RWPE2 (cell line): ENCODE results near the gene GRAP.

ENCODE experiments used
- ATAC-seq: fragments of 200-7000 bp; cut with Tn5 transposase; 3 replicates; pipeline ENCODE4 v1.9.1; 2021; ENCODE audit warnings: low read depth
- DNase-seq: peaks from one replicate; pipeline ENCODE4 v3.0.0-alpha.2; 2020; ENCODE audit warnings: low spot score
- H3K27ac ChIP-seq: fragments of 450-650 bp; 2 replicates; pipeline ENCODE4 v1.5.1; 2017; ENCODE audit warnings: mild to moderate bottlenecking; ENCODE audit not compliant: poor library complexity, severe bottlenecking
- H3K27me3 ChIP-seq: fragments of 250-450 bp; sonication (Bioruptor Pico); 2 replicates; pipeline ENCODE4 v1.5.1; 2021; ENCODE audit warnings: mild to moderate bottlenecking, moderate library complexity; ENCODE audit not compliant: insufficient read depth, poor library complexity, severe bottlenecking
- H3K36me3 ChIP-seq: fragments of 250-450 bp; sonication (Bioruptor Pico); 2 replicates; pipeline ENCODE4 v1.5.1; 2020; ENCODE audit warnings: low read depth, mild to moderate bottlenecking, moderate library complexity
- H3K4me1 ChIP-seq: fragments of 250-450 bp; sonication (Bioruptor Pico); 2 replicates; pipeline ENCODE4 v1.5.1; 2021; ENCODE audit warnings: mild to moderate bottlenecking, moderate library complexity; ENCODE audit not compliant: insufficient read depth, poor library complexity, severe bottlenecking
- H3K4me3 ChIP-seq: fragments of 250-450 bp; sonication (Bioruptor Pico); 2 replicates; pipeline ENCODE4 v1.5.1; 2021; ENCODE audit warnings: mild to moderate bottlenecking, moderate library complexity; ENCODE audit not compliant: severe bottlenecking
- H3K9me3 ChIP-seq: fragments of 250-450 bp; sonication (Bioruptor Pico); 2 replicates; pipeline ENCODE4 v1.5.1; 2021; ENCODE audit warnings: mild to moderate bottlenecking, moderate library complexity; ENCODE audit not compliant: severe bottlenecking
- CTCF ChIP-seq: fragments of 450-650 bp; IDR thresholded peaks from one replicate; pipeline ENCODE4 v1.5.1; 2017; ENCODE audit warnings: mild to moderate bottlenecking, moderate library complexity; ENCODE audit not compliant: poor library complexity, severe bottlenecking

Gene GRAP

GRCh38 chr17:19017804-19018599 lies 28.8 kb downstream of the GRAP start:
- H3K4me3 ChIP-seq: no peak overlapping the region
- no peak overlapping the region for H3K27ac ChIP-seq
- DNase-seq (peak; percentile 55), ATAC-seq (no peak)
- no peaks in the 10 kb centered on the region for H3K9me3 ChIP-seq
- TF ChIP-seq CTCF: no peak
- H3K36me3 ChIP-seq: no peaks in the 10 kb centered on the region
- H3K4me1 ChIP-seq: peaks cover 5% of the 10 kb centered on the region
- H3K27me3 ChIP-seq: no peaks in the 10 kb centered on the region

GRCh38 chr17:19017401-19017800 lies 29.4 kb downstream of the GRAP start:
- DNase-seq (peak; percentile 32), ATAC-seq (no peak)
- H3K9me3 ChIP-seq: no peaks in the 10 kb centered on the region
- no peak overlapping the region for H3K4me3 ChIP-seq
- H3K27ac ChIP-seq: no peak overlapping the region
- no peak for TF ChIP-seq CTCF
- H3K4me1 ChIP-seq: peaks cover 5% of the 10 kb centered on the region
- no peaks in the 10 kb centered on the region for H3K36me3 ChIP-seq
- H3K27me3 ChIP-seq: no peaks in the 10 kb centered on the region

GRCh38 chr17:19016881-19017280 lies 29.9 kb downstream of the GRAP start:
- Histone ChIP-seq H3K27ac (no peak overlapping the region), H3K4me1 (peaks cover 5% of the 10 kb centered on the region), H3K27me3 (no peaks in the 10 kb centered on the region), H3K36me3 (no peaks in the 10 kb centered on the region), H3K9me3 (no peaks in the 10 kb centered on the region), H3K4me3 (no peak overlapping the region)
- TF ChIP-seq CTCF: no peak
- ATAC-seq: no peak
- peak; percentile 44 for DNase-seq

- H3K36me3 ChIP-seq: no peaks in the 10 kb centered on the region
- ATAC-seq (no peak), DNase-seq (peak; percentile 30)
- TF ChIP-seq CTCF: no peak
- H3K4me3 ChIP-seq: no peak overlapping the region
- no peaks in the 10 kb centered on the region for H3K27me3 ChIP-seq
- no peak overlapping the region for H3K27ac ChIP-seq
- H3K9me3 ChIP-seq: no peaks in the 10 kb centered on the region
- peaks cover 5% of the 10 kb centered on the region for H3K4me1 ChIP-seq
Measured at GRCh38 chr17:19016297-19016696, 30.5 kb downstream of the GRAP start.

- H3K27ac ChIP-seq: no peak overlapping the region
- no peak overlapping the region for H3K4me3 ChIP-seq
- no peaks in the 10 kb centered on the region for H3K9me3 ChIP-seq
- no peak for DNase-seq
- no peak for TF ChIP-seq CTCF
- H3K27me3 ChIP-seq: no peaks in the 10 kb centered on the region
- H3K36me3 ChIP-seq: no peaks in the 10 kb centered on the region
- peaks cover 12% of the 10 kb centered on the region for H3K4me1 ChIP-seq
- no peak for ATAC-seq
Measured at GRCh38 chr17:19015428-19015827, 31.3 kb downstream of the GRAP start.
